DLD1 (cell line): ENCODE results near the gene LIPK.
"Not testable (repeated sequence)": the region's sequence is repeated elsewhere in the genome, so short reads cannot be mapped to it uniquely, and the experiment has no call there.

Experiments
- in situ Hi-C: cut with HindIII; loops from 2 replicates; pipeline ENCODE4 v1.10.0; 2017; ENCODE audit warnings: low sequenced_read_pairs

Gene LIPK

GRCh38 chr10:88715517-88715916 lies 9.5 kb downstream of the LIPK start:
- in situ Hi-C loops, result no loop called here

- in situ Hi-C loops, result no loop called here
Observed at GRCh38 chr10:88721392-88721791, 15.3 kb downstream of the LIPK start.

- in situ Hi-C loops, result no loop called here
Observed at GRCh38 chr10:88725798-88726197, 19.7 kb downstream of the LIPK start.

GRCh38 chr10:88728107-88728763 lies 22.2 kb downstream of the LIPK start:
- in situ Hi-C loops, result no loop called here

GRCh38 chr10:88730864-88731263 lies 24.8 kb downstream of the LIPK start:
- in situ Hi-C loops, result no loop called here

- in situ Hi-C loops, result no loop called here
Observed at GRCh38 chr10:88731296-88731695, 25.2 kb downstream of the LIPK start.

GRCh38 chr10:88733215-88733614 lies 27.2 kb downstream of the LIPK start:
- in situ Hi-C loops, result no loop called here

- in situ Hi-C loops, result no loop called here
Observed at GRCh38 chr10:88735661-88736060, 29.6 kb downstream of the LIPK start.

GRCh38 chr10:88741921-88742320 lies 35.9 kb downstream of the LIPK start:
- in situ Hi-C loops, result not testable (repeated sequence)

- in situ Hi-C loops, result no loop called here
Observed at GRCh38 chr10:88742448-88742847, 36.4 kb downstream of the LIPK start.

GRCh38 chr10:88744002-88744401 lies 38.0 kb downstream of the LIPK start:
- in situ Hi-C loops, result no loop called here

- in situ Hi-C loops, result no loop called here
Observed at GRCh38 chr10:88745633-88746032, 39.6 kb downstream of the LIPK start.

- in situ Hi-C loops, result no loop called here
Observed at GRCh38 chr10:88754287-88754686, 48.2 kb downstream of the LIPK start.

- in situ Hi-C loops, result no loop called here
Observed at GRCh38 chr10:88755753-88756152, 49.7 kb downstream of the LIPK start.

- in situ Hi-C loops, result no loop called here
Observed at GRCh38 chr10:88756660-88757059, 50.6 kb downstream of the LIPK start.

GRCh38 chr10:88759366-88760101 lies 53.5 kb downstream of the LIPK start, which contains the start of gene LIPN:
Gene LIPN (plus strand): TSS chr10:88760020. CDS start chr10:88761406, 1,386 bp downstream.
- in situ Hi-C loops, result no loop called here

GRCh38 chr10:88762906-88763305 lies 56.9 kb downstream of the LIPK start:
- in situ Hi-C loops, result no loop called here

- in situ Hi-C loops, result no loop called here
Observed at GRCh38 chr10:88763441-88763840, 57.4 kb downstream of the LIPK start.

GRCh38 chr10:88764110-88764509 lies 58.1 kb downstream of the LIPK start:
- in situ Hi-C loops, result no loop called here

- in situ Hi-C loops, result no loop called here
Observed at GRCh38 chr10:88765816-88766215, 59.8 kb downstream of the LIPK start.

- in situ Hi-C loops, result no loop called here
Observed at GRCh38 chr10:88769384-88769783, 63.3 kb downstream of the LIPK start.

- in situ Hi-C loops, result no loop called here
Observed at GRCh38 chr10:88781206-88781605, 75.2 kb downstream of the LIPK start.
